Astrocyte (in vitro differentiated cells and primary cell): ENCODE measurements around the gene DLST.

Source experiments
- EZH2 ChIP-seq: IDR thresholded peaks from 2 replicates; pipeline ENCODE4 v1.6.1; 2012; ENCODE audit warnings: mild to moderate bottlenecking, low read length, inconsistent platforms; ENCODE audit not compliant: insufficient read depth
- TF ChIP-seq, protein P1 (sequence below): IDR thresholded peaks from 2 replicates; pipeline ENCODE4 v1.5.1; 2011; ENCODE audit warnings: low read depth, mild to moderate bottlenecking, inconsistent platforms, low read length, moderate library complexity; ENCODE audit not compliant: insufficient read depth

DNA sequence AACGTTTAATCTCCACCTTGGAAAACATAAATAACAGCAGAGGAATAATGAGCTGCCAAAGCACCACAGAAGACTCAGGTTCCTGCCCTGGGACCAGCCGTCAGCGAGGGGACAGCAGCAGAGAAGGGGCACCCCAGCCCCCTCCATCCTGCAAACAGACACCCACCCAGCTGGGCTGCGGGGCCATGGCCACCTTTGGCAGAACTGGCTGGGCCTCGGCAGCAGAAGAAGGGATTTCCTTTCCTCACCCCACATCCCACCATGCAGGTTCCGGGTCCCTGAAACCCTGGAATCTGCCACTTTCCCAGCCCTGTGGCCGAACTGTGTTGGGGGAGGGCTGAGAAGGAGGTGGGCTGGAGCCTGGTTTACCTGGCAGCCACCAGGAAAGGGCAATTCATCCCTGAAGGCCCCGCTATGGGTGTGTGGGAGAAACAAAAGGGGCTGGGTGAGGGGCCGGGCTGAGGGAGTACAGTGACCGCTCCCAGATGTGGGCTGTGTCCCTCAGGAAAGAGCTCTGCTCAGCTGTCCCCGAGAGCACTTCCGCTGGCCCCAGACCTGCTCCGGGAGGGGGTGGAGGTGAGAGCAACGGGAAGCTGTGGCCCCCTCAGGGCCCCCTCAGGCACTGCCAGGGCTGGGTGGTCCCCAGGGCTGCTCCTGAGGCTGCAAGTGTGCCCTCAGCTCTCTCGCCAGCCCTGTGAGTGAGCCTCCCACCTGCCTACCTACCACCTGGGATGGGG, 69.9 kb downstream of the DLST start:
- TF ChIP-seq, protein P1, sequence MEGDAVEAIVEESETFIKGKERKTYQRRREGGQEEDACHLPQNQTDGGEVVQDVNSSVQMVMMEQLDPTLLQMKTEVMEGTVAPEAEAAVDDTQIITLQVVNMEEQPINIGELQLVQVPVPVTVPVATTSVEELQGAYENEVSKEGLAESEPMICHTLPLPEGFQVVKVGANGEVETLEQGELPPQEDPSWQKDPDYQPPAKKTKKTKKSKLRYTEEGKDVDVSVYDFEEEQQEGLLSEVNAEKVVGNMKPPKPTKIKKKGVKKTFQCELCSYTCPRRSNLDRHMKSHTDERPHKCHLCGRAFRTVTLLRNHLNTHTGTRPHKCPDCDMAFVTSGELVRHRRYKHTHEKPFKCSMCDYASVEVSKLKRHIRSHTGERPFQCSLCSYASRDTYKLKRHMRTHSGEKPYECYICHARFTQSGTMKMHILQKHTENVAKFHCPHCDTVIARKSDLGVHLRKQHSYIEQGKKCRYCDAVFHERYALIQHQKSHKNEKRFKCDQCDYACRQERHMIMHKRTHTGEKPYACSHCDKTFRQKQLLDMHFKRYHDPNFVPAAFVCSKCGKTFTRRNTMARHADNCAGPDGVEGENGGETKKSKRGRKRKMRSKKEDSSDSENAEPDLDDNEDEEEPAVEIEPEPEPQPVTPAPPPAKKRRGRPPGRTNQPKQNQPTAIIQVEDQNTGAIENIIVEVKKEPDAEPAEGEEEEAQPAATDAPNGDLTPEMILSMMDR: no peak
- no peak for TF ChIP-seq EZH2
